Stimulated activated CD4-positive, alpha-beta T cell treated with anti-CD3 and anti-CD28 coated beads, Interleukin-15, amount 100 ng/mL, for 24 hours (primary cell): ENCODE data around the gene MC5R.
"Not testable (repeated sequence)": the region's sequence is repeated elsewhere in the genome, so short reads cannot be mapped to it uniquely, and the experiment has no call there.

Experiments
- DNase-seq: peaks from one replicate; pipeline ENCODE4 v3.0.0-alpha.2; 2020

Gene MC5R

GRCh38 chr18:13862898-13863297 is 38.9 kb downstream of the MC5R start:
- not testable (repeated sequence) for DNase-seq

GRCh38 chr18:13868501-13869271 is 44.7 kb downstream of the MC5R start:
- no peak for DNase-seq

- DNase-seq, result no peak
These were observed 47.8 kb downstream of the MC5R start for GRCh38 chr18:13871701-13872100.

- no peak for DNase-seq
These were observed 48.4 kb downstream of the MC5R start for GRCh38 chr18:13872373-13872772.

- no peak for DNase-seq
These were observed 49.0 kb downstream of the MC5R start for GRCh38 chr18:13872932-13873331.

- DNase-seq, result no peak
These were observed 50.6 kb downstream of the MC5R start for GRCh38 chr18:13874558-13874957.
